ENCODE data around the gene RABGEF1.

DNA sequence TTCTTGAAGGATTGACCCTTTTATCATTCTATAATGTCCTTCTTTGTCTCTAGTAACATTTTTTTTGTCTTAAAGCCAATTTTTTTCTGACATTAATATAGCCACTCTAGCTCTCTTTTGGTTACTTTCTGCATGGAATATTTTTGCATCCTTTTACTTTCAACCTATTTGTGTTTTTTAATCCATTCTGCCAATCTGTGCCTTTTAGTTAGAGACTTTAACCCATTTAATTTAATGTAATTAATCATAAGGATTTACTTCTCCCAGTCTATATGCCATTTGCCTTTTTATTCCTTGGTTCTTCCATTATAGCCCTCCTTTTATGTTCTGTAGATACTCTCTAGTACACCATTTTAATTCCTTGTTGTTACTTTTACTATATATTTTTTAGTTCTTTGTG, 32.7 kb upstream of the RABGEF1 start:
- TF ChIP-seq, protein P1, sequence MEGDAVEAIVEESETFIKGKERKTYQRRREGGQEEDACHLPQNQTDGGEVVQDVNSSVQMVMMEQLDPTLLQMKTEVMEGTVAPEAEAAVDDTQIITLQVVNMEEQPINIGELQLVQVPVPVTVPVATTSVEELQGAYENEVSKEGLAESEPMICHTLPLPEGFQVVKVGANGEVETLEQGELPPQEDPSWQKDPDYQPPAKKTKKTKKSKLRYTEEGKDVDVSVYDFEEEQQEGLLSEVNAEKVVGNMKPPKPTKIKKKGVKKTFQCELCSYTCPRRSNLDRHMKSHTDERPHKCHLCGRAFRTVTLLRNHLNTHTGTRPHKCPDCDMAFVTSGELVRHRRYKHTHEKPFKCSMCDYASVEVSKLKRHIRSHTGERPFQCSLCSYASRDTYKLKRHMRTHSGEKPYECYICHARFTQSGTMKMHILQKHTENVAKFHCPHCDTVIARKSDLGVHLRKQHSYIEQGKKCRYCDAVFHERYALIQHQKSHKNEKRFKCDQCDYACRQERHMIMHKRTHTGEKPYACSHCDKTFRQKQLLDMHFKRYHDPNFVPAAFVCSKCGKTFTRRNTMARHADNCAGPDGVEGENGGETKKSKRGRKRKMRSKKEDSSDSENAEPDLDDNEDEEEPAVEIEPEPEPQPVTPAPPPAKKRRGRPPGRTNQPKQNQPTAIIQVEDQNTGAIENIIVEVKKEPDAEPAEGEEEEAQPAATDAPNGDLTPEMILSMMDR (IDR thresholded peaks at IDR 0.05): no peak
- no peak for TF ChIP-seq EZH2 (IDR thresholded peaks at IDR 0.05; ENCODE audit: borderline replicate concordance, insufficient read depth, low read depth, low read length, poor library complexity, severe bottlenecking)
